Left cardiac atrium (tissue), 4 donors: ENCODE results near the gene TMEM94. TPM values are rescaled to one million over a fixed set of nuclear protein-coding genes. Genes with fewer than 3 reads are reported as not detected.
"Not testable (repeated sequence)": the region's sequence is repeated elsewhere in the genome, so short reads cannot be mapped to it uniquely, and the experiment has no call there.

ENCODE experiments used
- ATAC-seq, 2 donors: fragments of 200-7000 bp; cut with Tn5 transposase; one replicate each; pipeline ENCODE4 v1.9.1; 2020; ENCODE audit warnings: mild to moderate bottlenecking in 2 of 2, moderate library complexity in 2 of 2
- DNase-seq: peaks from one replicate; pipeline ENCODE4 v3.0.0-alpha.2; 2020
- intact Hi-C, 2 donors: fragments of 100-400 bp; cut with DNase I; formaldehyde crosslinking; loops; one replicate each; pipeline versions ENCODE4 v1.14.1 to v1.15.1; 2022 to 2023
- total RNA-seq, 2 donors: library from RNA; stranded (reverse); fragmentation: NEBNext Ultra II Directional; extraction: Animal tissue kit (Norgen Biotek cat#: 25700); gene quantifications; one replicate each; pipeline ENCODE4 v1.2.1, GENCODE V29; 2021
- donor health status: DM: no; HTN: yes; CAD: no.
- donor health status: DM: no; HTN: yes; CAD: no; lungs with severe emphysema.
- donor health status: DM: yes; HTN: yes; CAD: no.
- donor health status: Dilated cardiomyopathy.

Gene TMEM94
- total RNA-seq, 2 donors from 2014 or later = 46.0 to 47.2 TPM

- ATAC-seq (peak; percentile 16 to 21), DNase-seq (no peak)
- intact Hi-C loops = no loop called here
Measured at GRCh38 chr17:75440738-75441448, 15.5 kb upstream of the TMEM94 start.

- DNase-seq (no peak), ATAC-seq (no peak)
- intact Hi-C loops = no loop called here
Measured at GRCh38 chr17:75442168-75443103, 14.0 kb upstream of the TMEM94 start.

- ATAC-seq (no peak), DNase-seq (no peak)
- intact Hi-C loops = no loop called here
Measured at GRCh38 chr17:75445296-75445695, 11.1 kb upstream of the TMEM94 start.

- ATAC-seq = not testable (repeated sequence)
Measured at GRCh38 chr17:75445896-75446295, 10.5 kb upstream of the TMEM94 start.

GRCh38 chr17:75447951-75448856, 8.2 kb upstream of the TMEM94 start:
- ATAC-seq = peak in 1 of 2 donors; percentile 19
- intact Hi-C loops = no loop called here
- DNase-seq = no peak

More at GRCh38 chr17:75445896-75446295, 10.5 kb upstream of the TMEM94 start:
- DNase-seq, intact Hi-C loops: not testable (repeated sequence)

- ATAC-seq (no peak), DNase-seq (no peak)
- intact Hi-C loops = loop anchor here in 1 of 2 donors (10.0 kb wide), 1 partner anchor 65 kb away; the partner anchor contains the start of genes CASKIN2 and TSEN54
Measured at GRCh38 chr17:75450270-75450669, 6.2 kb upstream of the TMEM94 start.

GRCh38 chr17:75454193-75454592, 2.2 kb upstream of the TMEM94 start:
- no peak for ATAC-seq
- intact Hi-C loops = loop anchor here in 1 of 2 donors (10.0 kb wide), 1 partner anchor 61 kb away; the partner anchor contains the start of genes CASKIN2 and TSEN54
- DNase-seq = no peak

- not testable (repeated sequence) for ATAC-seq, DNase-seq
- intact Hi-C loops = loop anchor here in 1 of 2 donors (10.0 kb wide), 1 partner anchor 60 kb away; the partner anchor contains the start of genes CASKIN2 and TSEN54
Measured at GRCh38 chr17:75454672-75455071, 1.8 kb upstream of the TMEM94 start.

GRCh38 chr17:75456039-75456416, 407 bp upstream of the TMEM94 start:
- intact Hi-C loops = loop anchor here in 1 of 2 donors (10.0 kb wide), 1 partner anchor 59 kb away; the partner anchor contains the start of genes CASKIN2 and TSEN54
- ATAC-seq = peak; percentile 29 to 35
- DNase-seq = peak; percentile 50

- intact Hi-C loops = loop anchor here in 1 of 2 donors (10.0 kb wide), 1 partner anchor 58 kb away; the partner anchor contains the start of genes CASKIN2 and TSEN54
- peak; percentile 40 for DNase-seq
- ATAC-seq = peak; percentile 44 to 51
Measured at GRCh38 chr17:75457047-75457654, 716 bp downstream of the TMEM94 start.

- no peak for ATAC-seq
- no peak for DNase-seq
- intact Hi-C loops = loop anchor here in 1 of 2 donors (10.0 kb wide), 1 partner anchor 56 kb away; the partner anchor contains the start of genes CASKIN2 and TSEN54
Measured at GRCh38 chr17:75459246-75459589, 2.8 kb downstream of the TMEM94 start.

- intact Hi-C loops = loop anchor here in 1 of 2 donors (10.0 kb wide), 1 partner anchor 55 kb away; the partner anchor contains the start of genes CASKIN2 and TSEN54
- DNase-seq = no peak
Measured at GRCh38 chr17:75459590-75460267, 3.3 kb downstream of the TMEM94 start.

GRCh38 chr17:75460295-75460694, 3.9 kb downstream of the TMEM94 start:
- DNase-seq (no peak), ATAC-seq (no peak)
- intact Hi-C loops = no loop called here

More at GRCh38 chr17:75459590-75460267, 3.3 kb downstream of the TMEM94 start:
- ATAC-seq = no peak

- DNase-seq = no peak
- ATAC-seq = no peak
- intact Hi-C loops = no loop called here
Measured at GRCh38 chr17:75463603-75464002, 7.2 kb downstream of the TMEM94 start.

GRCh38 chr17:75465039-75465438, 8.6 kb downstream of the TMEM94 start:
- intact Hi-C loops = no loop called here
- no peak for DNase-seq
- no peak for ATAC-seq

- no peak for DNase-seq
- intact Hi-C loops = no loop called here
- peak; percentile 61 to 84 for ATAC-seq
Measured at GRCh38 chr17:75468291-75468754, 11.9 kb downstream of the TMEM94 start.

GRCh38 chr17:75468779-75469373, 12.4 kb downstream of the TMEM94 start:
- intact Hi-C loops = no loop called here
- DNase-seq = no peak
- peak in 1 of 2 donors; percentile 62 for ATAC-seq
